NCI-H82 (cell line): ENCODE results near the gene KCNK10.

Source experiments
- DNase-seq: peaks from one replicate; lab custom pipeline; 2025; lab: John Stamatoyannopoulos, UW

Gene KCNK10

GRCh38 chr14:88228522-88229236 lies 94.4 kb downstream of the KCNK10 start:
- DNase-seq, result no peak

- no peak for DNase-seq
Measured at GRCh38 chr14:88227693-88228092, 95.4 kb downstream of the KCNK10 start.

- no peak for DNase-seq
Measured at GRCh38 chr14:88225721-88226120, 97.3 kb downstream of the KCNK10 start.

- no peak for DNase-seq
Measured at GRCh38 chr14:88218119-88218915, 104.8 kb downstream of the KCNK10 start.

GRCh38 chr14:88212691-88213090 lies 110.4 kb downstream of the KCNK10 start:
- no peak for DNase-seq

GRCh38 chr14:88210426-88210825 lies 112.6 kb downstream of the KCNK10 start:
- DNase-seq, result no peak

GRCh38 chr14:88209273-88209672 lies 113.8 kb downstream of the KCNK10 start:
- no peak for DNase-seq

- no peak for DNase-seq
Measured at GRCh38 chr14:88208858-88209257, 114.2 kb downstream of the KCNK10 start.

GRCh38 chr14:88204221-88204620 lies 118.8 kb downstream of the KCNK10 start:
- no peak for DNase-seq

GRCh38 chr14:88203291-88203690 lies 119.8 kb downstream of the KCNK10 start:
- no peak for DNase-seq

GRCh38 chr14:88202286-88202685 lies 120.8 kb downstream of the KCNK10 start:
- DNase-seq, result no peak

- no peak for DNase-seq
Measured at GRCh38 chr14:88201851-88202250, 121.2 kb downstream of the KCNK10 start.

GRCh38 chr14:88199882-88200281 lies 123.2 kb downstream of the KCNK10 start:
- no peak for DNase-seq

GRCh38 chr14:88198446-88198845 lies 124.6 kb downstream of the KCNK10 start:
- DNase-seq, result peak; percentile 61

- no peak for DNase-seq
Measured at GRCh38 chr14:88196925-88197324, 126.1 kb downstream of the KCNK10 start.

GRCh38 chr14:88196116-88196890 lies 126.8 kb downstream of the KCNK10 start:
- DNase-seq, result no peak

- DNase-seq, result peak; percentile 23
Measured at GRCh38 chr14:88195676-88196075, 127.4 kb downstream of the KCNK10 start.

- no peak for DNase-seq
Measured at GRCh38 chr14:88194531-88194930, 128.5 kb downstream of the KCNK10 start.

GRCh38 chr14:88191605-88192004 lies 131.5 kb downstream of the KCNK10 start:
- no peak for DNase-seq

GRCh38 chr14:88189417-88190191 lies 133.5 kb downstream of the KCNK10 start:
- peak; percentile 93 for DNase-seq

- DNase-seq, result peak; percentile 83
Measured at GRCh38 chr14:88188745-88189416, 134.2 kb downstream of the KCNK10 start.
